Smooth muscle cell of the brain vasculature (primary cell): ENCODE results near the gene RAMP3.
"Not testable (repeated sequence)": the region's sequence is repeated elsewhere in the genome, so short reads cannot be mapped to it uniquely, and the experiment has no call there.

ENCODE experiments used
- DNase-seq: peaks from one replicate; pipeline ENCODE4 v3.0.0-alpha.2; 2012; ENCODE audit warnings: low read depth, low spot score

RAMP3 gene

GRCh38 chr7:45193828-45194227, 36.2 kb downstream of the RAMP3 start:
- DNase-seq: no peak

- no peak for DNase-seq
Observed at GRCh38 chr7:45196374-45196773, 38.8 kb downstream of the RAMP3 start.

GRCh38 chr7:45197461-45197860, 39.9 kb downstream of the RAMP3 start:
- no peak for DNase-seq

- no peak for DNase-seq
Observed at GRCh38 chr7:45198986-45199385, 41.4 kb downstream of the RAMP3 start.

GRCh38 chr7:45199506-45199905, 41.9 kb downstream of the RAMP3 start:
- DNase-seq: no peak

GRCh38 chr7:45202625-45203024, 45.0 kb downstream of the RAMP3 start:
- DNase-seq: no peak

GRCh38 chr7:45203036-45203435, 45.4 kb downstream of the RAMP3 start:
- no peak for DNase-seq

GRCh38 chr7:45203459-45203858, 45.9 kb downstream of the RAMP3 start:
- DNase-seq: no peak

GRCh38 chr7:45203936-45204445, 46.4 kb downstream of the RAMP3 start:
- DNase-seq: no peak

GRCh38 chr7:45206266-45206665, 48.7 kb downstream of the RAMP3 start:
- DNase-seq: not testable (repeated sequence)

GRCh38 chr7:45209909-45210308, 52.3 kb downstream of the RAMP3 start:
- DNase-seq: not testable (repeated sequence)

GRCh38 chr7:45211066-45211465, 53.5 kb downstream of the RAMP3 start:
- no peak for DNase-seq

- no peak for DNase-seq
Observed at GRCh38 chr7:45211958-45212357, 54.4 kb downstream of the RAMP3 start.

- DNase-seq: no peak
Observed at GRCh38 chr7:45212606-45213005, 55.0 kb downstream of the RAMP3 start.

GRCh38 chr7:45215601-45216062, 58.0 kb downstream of the RAMP3 start:
- DNase-seq: no peak

- no peak for DNase-seq
Observed at GRCh38 chr7:45216181-45216580, 58.6 kb downstream of the RAMP3 start.

GRCh38 chr7:45216622-45217165, 59.1 kb downstream of the RAMP3 start:
- DNase-seq: no peak

GRCh38 chr7:45217358-45217757, 59.8 kb downstream of the RAMP3 start:
- no peak for DNase-seq

GRCh38 chr7:45219130-45219529, 61.5 kb downstream of the RAMP3 start:
- DNase-seq: no peak

- no peak for DNase-seq
Observed at GRCh38 chr7:45219801-45220435, 62.3 kb downstream of the RAMP3 start.

GRCh38 chr7:45220846-45221618, 63.4 kb downstream of the RAMP3 start:
- no peak for DNase-seq

- no peak for DNase-seq
Observed at GRCh38 chr7:45221896-45222604, 64.5 kb downstream of the RAMP3 start.
